GM12891 (cell line): ENCODE measurements around the gene CDH22.
A peak's percentile ranks its signal among the peaks of the same experiment; 100 is the strongest.

ENCODE experiments used
- DNase-seq: peaks from one replicate; pipeline ENCODE4 v3.0.0; 2011; ENCODE audit warnings: low spot score; ENCODE audit not compliant: insufficient read length
- FAIRE-seq: peaks from 2 replicates; lab custom pipeline; 2011; peaks lifted over from hg19 to GRCh38; lab: Jason Lieb, UNC
- PAX5 ChIP-seq: IDR thresholded peaks from 2 replicates; pipeline ENCODE4 v1.6.1; 2011; ENCODE audit warnings: low read length, moderate library complexity, mild to moderate bottlenecking; ENCODE audit not compliant: insufficient read depth, severe bottlenecking
- POLR2A ChIP-seq: IDR thresholded peaks from 2 replicates; pipeline ENCODE4 v1.6.1; 2011; ENCODE audit warnings: low read depth, low read length, control low read depth
- POLR2AphosphoS5 ChIP-seq: IDR thresholded peaks from 2 replicates; pipeline ENCODE4 v1.6.1; 2011; ENCODE audit warnings: low read depth, low read length, control low read depth
- POU2F2 ChIP-seq: IDR thresholded peaks from 2 replicates; pipeline ENCODE4 v1.6.1; 2011; ENCODE audit warnings: low read depth, mild to moderate bottlenecking, control low read depth, low read length, moderate library complexity
- SPI1 ChIP-seq: IDR thresholded peaks from 2 replicates; pipeline ENCODE4 v1.6.1; 2011; ENCODE audit warnings: low read depth, low read length, control low read depth
- TAF1 ChIP-seq: IDR thresholded peaks from 2 replicates; pipeline ENCODE4 v1.6.1; 2011; ENCODE audit warnings: low read depth, low read length, control low read depth

CDH22 gene

GRCh38 chr20:46142124-46142523 is 166.2 kb downstream of the CDH22 start:
- DNase-seq, result no peak
- FAIRE-seq, result no peak
- TF ChIP-seq PAX5, result no peak
- no peak for TF ChIP-seq POLR2AphosphoS5
- TF ChIP-seq TAF1, result no peak
- TF ChIP-seq POLR2A, result no peak
- TF ChIP-seq POU2F2, result no peak
- no peak for TF ChIP-seq SPI1

GRCh38 chr20:46139908-46140482 is 168.3 kb downstream of the CDH22 start:
- FAIRE-seq, result no peak
- no peak for DNase-seq
- TF ChIP-seq SPI1 (no peak), POLR2A (no peak), PAX5 (no peak), POLR2AphosphoS5 (no peak), TAF1 (no peak)

- DNase-seq (no peak), FAIRE-seq (no peak)
- TF ChIP-seq POLR2A (no peak), TAF1 (no peak), PAX5 (no peak), POLR2AphosphoS5 (no peak)
Measured at GRCh38 chr20:46139266-46139889, 168.9 kb downstream of the CDH22 start.

- FAIRE-seq (no peak), DNase-seq (no peak)
- TF ChIP-seq SPI1, result no peak
- TF ChIP-seq POLR2A, result no peak
- no peak for TF ChIP-seq PAX5
- no peak for TF ChIP-seq POU2F2
- TF ChIP-seq POLR2AphosphoS5, result no peak
- no peak for TF ChIP-seq TAF1
Measured at GRCh38 chr20:46137816-46138215, 170.5 kb downstream of the CDH22 start.

GRCh38 chr20:46135856-46136633 is 172.3 kb downstream of the CDH22 start:
- DNase-seq (no peak), FAIRE-seq (no peak)
- TF ChIP-seq POLR2AphosphoS5 (no peak), POLR2A (0 out of 2 replicates have a peak, but pooled peaks have one; percentile 7)

GRCh38 chr20:46134716-46135115 is 173.6 kb downstream of the CDH22 start:
- TF ChIP-seq POLR2A (no peak; the same call in 1 of the 2 replicates), SPI1 (no peak), POLR2AphosphoS5 (no peak)

GRCh38 chr20:46133886-46134654 is 174.2 kb downstream of the CDH22 start:
- TF ChIP-seq SPI1, result no peak
- peak; percentile 40; the same call in 1 of the 2 replicates for TF ChIP-seq POLR2AphosphoS5
- DNase-seq, result no peak
- no peak for FAIRE-seq

More at GRCh38 chr20:46134716-46135115, 173.6 kb downstream of the CDH22 start:
- FAIRE-seq, result no peak
- no peak for DNase-seq

- TF ChIP-seq POU2F2 (0 out of 2 replicates have a peak, but pooled peaks have one; percentile 32), POLR2AphosphoS5 (no peak)
- DNase-seq (peak; percentile 71), FAIRE-seq (peak; percentile 9)
Measured at GRCh38 chr20:46132705-46133120, 175.6 kb downstream of the CDH22 start.

- DNase-seq, result no peak
- FAIRE-seq, result no peak
- TF ChIP-seq PAX5 (no peak), POU2F2 (no peak), POLR2A (no peak), TAF1 (no peak), SPI1 (no peak), POLR2AphosphoS5 (no peak)
Measured at GRCh38 chr20:46131396-46131795, 176.9 kb downstream of the CDH22 start.
